ENCODE measurements around the gene DNAH2.

GRCh38 chr17:7715936-7716886, 1.3 kb upstream of the DNAH2 start:
- TF ChIP-seq POLR2A (IDR thresholded peaks at IDR 0.05) (no peak), CTCF (IDR thresholded peaks at IDR 0.05) (no peak)
